Measurements from ENCODE around the gene DUSP8. TPM values are rescaled to one million over a fixed set of nuclear protein-coding genes. Genes with fewer than 3 reads are reported as not detected.

The DUSP8 gene
- polyA plus RNA-seq, 1 of the 3 experiments (the other 2 are of a cell fraction) = 2.0 TPM

DNA sequence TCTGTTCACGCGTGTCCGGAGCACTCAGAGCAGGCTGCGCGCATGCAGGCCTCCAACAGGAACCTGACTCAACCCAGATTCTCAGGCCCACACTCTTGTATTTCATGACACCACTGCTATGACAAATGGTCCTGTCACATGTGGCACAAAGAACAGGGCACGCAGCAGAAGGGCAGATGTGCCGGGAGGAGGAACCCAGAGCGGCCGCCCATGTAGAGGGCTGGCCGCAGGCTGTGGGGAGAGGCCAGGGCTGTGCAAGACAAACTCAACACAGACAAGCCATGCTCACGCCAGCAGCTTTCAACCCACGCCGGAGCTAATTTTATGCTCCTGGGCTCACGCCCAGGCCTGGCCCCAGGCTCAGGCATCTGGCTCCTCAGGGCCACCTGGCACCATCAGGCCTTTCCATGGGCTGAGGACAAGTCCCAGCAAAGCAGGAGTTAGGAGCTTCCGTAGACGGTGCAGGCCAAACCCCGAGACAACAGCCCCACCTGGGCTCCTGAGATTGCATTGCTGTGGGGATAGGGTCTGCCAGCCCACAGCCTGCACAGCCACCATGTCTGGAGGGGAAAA lies 40.0 kb downstream of the DUSP8 start:
- peaks cover 89% of the 10 kb centered on the region for H4K20me1 ChIP-seq (ENCODE audit: insufficient read depth)
- no peaks in the 10 kb centered on the region for H3K27me3 ChIP-seq (ENCODE audit: insufficient read depth)
- TF ChIP-seq JUND (IDR thresholded peaks at IDR 0.05) (no peak), MXI1 (IDR thresholded peaks at IDR 0.05; ENCODE audit: low read depth, low read length) (no peak)
- TF ChIP-seq, protein P1, sequence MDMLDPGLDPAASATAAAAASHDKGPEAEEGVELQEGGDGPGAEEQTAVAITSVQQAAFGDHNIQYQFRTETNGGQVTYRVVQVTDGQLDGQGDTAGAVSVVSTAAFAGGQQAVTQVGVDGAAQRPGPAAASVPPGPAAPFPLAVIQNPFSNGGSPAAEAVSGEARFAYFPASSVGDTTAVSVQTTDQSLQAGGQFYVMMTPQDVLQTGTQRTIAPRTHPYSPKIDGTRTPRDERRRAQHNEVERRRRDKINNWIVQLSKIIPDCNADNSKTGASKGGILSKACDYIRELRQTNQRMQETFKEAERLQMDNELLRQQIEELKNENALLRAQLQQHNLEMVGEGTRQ (IDR thresholded peaks at IDR 0.05; ENCODE audit: borderline replicate concordance, low read depth, low read length) = no peak
- H3K9me2 ChIP-seq = no peaks in the 10 kb centered on the region
- H3K4me2 ChIP-seq = no peak overlapping the region
- no peak for DNase-seq
- no peak overlapping the region for H3K4me3 ChIP-seq (ENCODE audit: low read depth in 2 of 2, low read length in 1 of 2)
- H3K27ac ChIP-seq (ENCODE audit: low read depth in 2 of 2, low read length in 1 of 2) = no peak overlapping the region; a peak in 1 of 4 replicates
- H3K79me2 ChIP-seq (ENCODE audit: insufficient read depth) = peaks cover 98% of the 10 kb centered on the region
- 88% methylated on average over 14 of the region's 17 CpGs for WGBS (ENCODE audit: low lambda C conversion rate)
- H2AFZ ChIP-seq (ENCODE audit: low read depth) = no peak overlapping the region
- no peaks in the 10 kb centered on the region for H3F3A ChIP-seq (replicated peaks; ENCODE audit: insufficient read depth)
- CTCF ChIA-PET = interaction anchor here (0.8 to 1.3 kb wide), 3 partner anchors 9 to 16 kb away, joined by 3 read pairs; no protein-coding TSS in a partner anchor
- H3K4me1 ChIP-seq (ENCODE audit: control insufficient read depth in 1 of 2, insufficient read depth in 2 of 2, low read depth in 1 of 2, low read length in 1 of 2) = peaks cover 0 to 17% of the 10 kb centered on the region in 2 experiments; a peak in 1 of 4 replicates
- no peaks in the 10 kb centered on the region for H3K9me3 ChIP-seq
- POLR2A ChIA-PET = interaction anchor here (1.2 kb wide), 1 partner anchor 48 kb away, joined by 3 read pairs; no protein-coding TSS in a partner anchor
- H3K9ac ChIP-seq = no peak overlapping the region
- H3K36me3 ChIP-seq (replicated peaks in 1 of 2; ENCODE audit: control insufficient read depth in 1 of 2, insufficient read depth in 2 of 2, low read length in 1 of 2) = peaks cover 0 to 9% of the 10 kb centered on the region in 2 experiments

DNA sequence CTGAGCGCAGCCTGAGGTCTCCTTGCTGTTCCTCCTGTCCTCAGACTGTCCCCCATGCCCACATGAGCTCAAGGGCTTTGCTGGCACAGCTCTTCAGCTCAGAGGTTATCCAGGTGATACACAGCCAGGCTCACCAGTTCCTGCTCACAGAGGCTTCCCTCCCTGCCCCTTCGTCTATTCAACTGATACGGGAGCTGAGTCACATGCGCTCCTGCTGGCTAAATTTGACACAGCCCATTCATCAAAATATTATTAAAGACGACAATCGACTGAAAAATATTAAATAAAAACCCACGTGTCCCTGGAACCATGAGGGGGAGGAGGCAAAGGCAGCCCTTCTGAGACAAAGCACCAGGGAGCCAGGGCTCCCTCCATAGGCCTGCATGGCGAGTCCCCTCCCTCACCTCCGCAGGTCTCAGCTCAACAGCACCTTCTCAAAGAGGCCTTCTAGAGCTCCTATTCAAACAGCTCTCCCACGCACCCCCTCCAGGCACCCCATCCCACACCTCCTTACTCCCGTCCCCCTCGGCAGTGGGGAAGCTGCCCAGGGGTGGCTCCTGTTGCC lies 40.5 kb downstream of the DUSP8 start:
- H3K27ac ChIP-seq (ENCODE audit: low read depth in 2 of 2, low read length in 1 of 2) = no peak overlapping the region; a peak in 1 of 4 replicates
- H3K4me1 ChIP-seq (ENCODE audit: control insufficient read depth in 1 of 2, insufficient read depth in 2 of 2, low read depth in 1 of 2, low read length in 1 of 2) = peaks cover 0 to 17% of the 10 kb centered on the region in 2 experiments; a peak in 1 of 4 replicates
- H3K4me2 ChIP-seq = no peak overlapping the region
- peaks cover 0 to 9% of the 10 kb centered on the region in 2 experiments for H3K36me3 ChIP-seq (replicated peaks in 1 of 2; ENCODE audit: control insufficient read depth in 1 of 2, insufficient read depth in 2 of 2, low read length in 1 of 2)
- DNase-seq = no peak
- peaks cover 98% of the 10 kb centered on the region for H3K79me2 ChIP-seq (ENCODE audit: insufficient read depth)
- WGBS (ENCODE audit: low lambda C conversion rate) = 75% methylated on average over 11 of the region's 12 CpGs
- CTCF ChIA-PET = interaction anchor here (0.8 to 1.3 kb wide), 3 partner anchors 9 to 16 kb away, joined by 3 read pairs; no protein-coding TSS in a partner anchor
- H3K9me2 ChIP-seq = no peaks in the 10 kb centered on the region
- no peaks in the 10 kb centered on the region for H3K9me3 ChIP-seq
- H3K27me3 ChIP-seq (ENCODE audit: insufficient read depth) = no peaks in the 10 kb centered on the region
- no peak for TF ChIP-seq RCOR1 (IDR thresholded peaks at IDR 0.05; ENCODE audit: low read length)
- no peak for TF ChIP-seq GABPA (IDR thresholded peaks at IDR 0.05; ENCODE audit: low read depth)
- no peak for TF ChIP-seq FOSL2 (IDR thresholded peaks at IDR 0.05; ENCODE audit: borderline replicate concordance, low read depth)
- TF ChIP-seq EP300 (IDR thresholded peaks at IDR 0.05; ENCODE audit: borderline replicate concordance in 1 of 2, low read depth in 1 of 2, low read length in 1 of 2) = no peak
- TF ChIP-seq, protein P1 (IDR thresholded peaks at IDR 0.05; ENCODE audit: borderline replicate concordance, low read depth, low read length) = no peak
- no peak for TF ChIP-seq EZH2phosphoT487 (IDR thresholded peaks at IDR 0.05; ENCODE audit: borderline replicate concordance, low read depth)
- no peak for TF ChIP-seq FOXM1 (IDR thresholded peaks at IDR 0.05; ENCODE audit: low read depth)
- no peak for TF ChIP-seq YY1 (IDR thresholded peaks at IDR 0.05; ENCODE audit: low read depth)
- TF ChIP-seq, protein P2, sequence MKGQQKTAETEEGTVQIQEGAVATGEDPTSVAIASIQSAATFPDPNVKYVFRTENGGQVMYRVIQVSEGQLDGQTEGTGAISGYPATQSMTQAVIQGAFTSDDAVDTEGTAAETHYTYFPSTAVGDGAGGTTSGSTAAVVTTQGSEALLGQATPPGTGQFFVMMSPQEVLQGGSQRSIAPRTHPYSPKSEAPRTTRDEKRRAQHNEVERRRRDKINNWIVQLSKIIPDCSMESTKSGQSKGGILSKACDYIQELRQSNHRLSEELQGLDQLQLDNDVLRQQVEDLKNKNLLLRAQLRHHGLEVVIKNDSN (IDR thresholded peaks at IDR 0.05; ENCODE audit: borderline replicate concordance, low read depth) = no peak
- no peak for TF ChIP-seq POLR2AphosphoS5 (IDR thresholded peaks at IDR 0.05; ENCODE audit: low read depth, low read length)
- TF ChIP-seq FOXJ3 (CRISPR knock-in tag; IDR thresholded peaks at IDR 0.05) = no peak
- TF ChIP-seq GATA2 (CRISPR knock-in tag; IDR thresholded peaks at IDR 0.05) = no peak
- TF ChIP-seq, protein P3, sequence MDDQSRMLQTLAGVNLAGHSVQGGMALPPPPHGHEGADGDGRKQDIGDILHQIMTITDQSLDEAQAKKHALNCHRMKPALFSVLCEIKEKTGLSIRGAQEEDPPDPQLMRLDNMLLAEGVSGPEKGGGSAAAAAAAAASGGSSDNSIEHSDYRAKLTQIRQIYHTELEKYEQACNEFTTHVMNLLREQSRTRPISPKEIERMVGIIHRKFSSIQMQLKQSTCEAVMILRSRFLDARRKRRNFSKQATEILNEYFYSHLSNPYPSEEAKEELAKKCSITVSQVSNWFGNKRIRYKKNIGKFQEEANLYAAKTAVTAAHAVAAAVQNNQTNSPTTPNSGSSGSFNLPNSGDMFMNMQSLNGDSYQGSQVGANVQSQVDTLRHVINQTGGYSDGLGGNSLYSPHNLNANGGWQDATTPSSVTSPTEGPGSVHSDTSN (IDR thresholded peaks at IDR 0.05) = no peak
- H4K20me1 ChIP-seq (ENCODE audit: insufficient read depth) = peaks cover 90% of the 10 kb centered on the region
- H2AFZ ChIP-seq (ENCODE audit: low read depth) = no peak overlapping the region
- POLR2A ChIA-PET = interaction anchor here (1.2 kb wide), 1 partner anchor 48 kb away, joined by 3 read pairs; no protein-coding TSS in a partner anchor
- no peaks in the 10 kb centered on the region for H3F3A ChIP-seq (replicated peaks; ENCODE audit: insufficient read depth)
- no peak overlapping the region for H3K4me3 ChIP-seq (ENCODE audit: low read depth in 2 of 2, low read length in 1 of 2)
- H3K9ac ChIP-seq = no peak overlapping the region
